GM18511 (cell line): ENCODE measurements around the gene GTF2I.
A peak's percentile ranks its signal among the peaks of the same experiment; 100 is the strongest.
"Not testable (repeated sequence)": the region's sequence is repeated elsewhere in the genome, so short reads cannot be mapped to it uniquely, and the experiment has no call there.

Experiments
- ATAC-seq: cut with Tn5 transposase; IDR thresholded peaks from one replicate; pipeline ENCODE4 v1.9.1; 2021; ENCODE audit warnings: mild to moderate bottlenecking, moderate library complexity; ENCODE audit not compliant: unreplicated experiment

The GTF2I gene

GRCh38 chr7:74709880-74710671, 52.6 kb downstream of the GTF2I start:
- no peak for ATAC-seq

DNA sequence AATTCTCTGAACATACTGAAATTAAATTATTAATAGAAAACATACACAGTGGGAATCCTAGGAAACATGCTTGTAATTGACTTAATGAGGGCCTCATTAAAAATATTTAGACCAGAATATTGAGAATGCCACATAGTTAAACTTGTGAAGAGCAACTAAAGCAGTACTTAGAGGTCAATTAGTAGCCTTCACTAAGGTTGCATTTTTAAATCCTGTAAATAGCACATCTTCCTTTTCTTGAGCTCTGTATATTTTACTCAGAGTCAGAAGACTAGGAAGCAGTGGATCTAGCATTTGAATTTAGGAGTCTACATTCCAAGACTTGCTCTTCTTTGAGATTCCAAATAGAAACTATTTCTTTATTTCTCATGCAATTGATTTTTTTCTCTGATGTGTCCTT, 56.0 kb downstream of the GTF2I start:
- ATAC-seq = no peak

GRCh38 chr7:74717889-74718288, 60.4 kb downstream of the GTF2I start:
- no peak for ATAC-seq

GRCh38 chr7:74718336-74718735, 60.8 kb downstream of the GTF2I start:
- no peak for ATAC-seq

DNA sequence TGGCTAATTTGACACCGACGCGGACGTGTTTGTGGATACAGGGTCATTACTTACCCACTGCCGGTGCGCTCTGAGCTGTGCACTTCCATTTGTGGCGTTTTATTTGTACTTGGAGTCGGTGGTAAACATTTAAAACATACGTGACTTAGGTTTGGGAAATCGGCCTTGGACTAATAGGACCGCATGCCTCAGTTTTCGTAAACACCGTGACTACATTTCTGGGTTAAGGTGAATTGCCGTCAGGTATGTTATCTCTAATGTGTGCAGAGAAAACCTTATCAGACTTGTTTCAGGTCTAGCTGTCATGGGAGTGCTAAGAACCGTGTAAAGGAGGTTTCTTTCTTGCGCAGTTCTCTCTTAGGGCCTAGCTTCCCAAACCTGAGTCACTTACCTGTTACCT, 64.6 kb downstream of the GTF2I start:
- ATAC-seq = no peak

DNA sequence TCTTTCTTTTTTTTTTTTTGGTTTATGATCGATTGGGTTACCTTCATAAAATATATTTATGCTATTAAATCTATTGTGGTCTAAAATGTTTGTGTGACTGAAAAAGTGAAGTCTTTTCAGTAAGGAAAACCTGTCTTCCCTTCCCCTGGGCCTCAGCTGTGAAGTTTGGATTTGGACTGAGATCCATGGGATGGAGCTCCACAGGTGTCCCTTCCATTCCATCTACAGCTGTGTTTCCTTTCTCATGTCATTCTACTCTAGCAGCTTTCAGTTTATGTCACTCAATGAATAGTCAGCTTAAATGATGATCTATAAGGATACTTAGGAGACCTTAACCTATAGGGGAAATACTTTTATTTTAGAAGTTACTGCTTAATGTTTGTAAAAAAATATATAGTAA, 68.3 kb downstream of the GTF2I start:
- no peak for ATAC-seq

DNA sequence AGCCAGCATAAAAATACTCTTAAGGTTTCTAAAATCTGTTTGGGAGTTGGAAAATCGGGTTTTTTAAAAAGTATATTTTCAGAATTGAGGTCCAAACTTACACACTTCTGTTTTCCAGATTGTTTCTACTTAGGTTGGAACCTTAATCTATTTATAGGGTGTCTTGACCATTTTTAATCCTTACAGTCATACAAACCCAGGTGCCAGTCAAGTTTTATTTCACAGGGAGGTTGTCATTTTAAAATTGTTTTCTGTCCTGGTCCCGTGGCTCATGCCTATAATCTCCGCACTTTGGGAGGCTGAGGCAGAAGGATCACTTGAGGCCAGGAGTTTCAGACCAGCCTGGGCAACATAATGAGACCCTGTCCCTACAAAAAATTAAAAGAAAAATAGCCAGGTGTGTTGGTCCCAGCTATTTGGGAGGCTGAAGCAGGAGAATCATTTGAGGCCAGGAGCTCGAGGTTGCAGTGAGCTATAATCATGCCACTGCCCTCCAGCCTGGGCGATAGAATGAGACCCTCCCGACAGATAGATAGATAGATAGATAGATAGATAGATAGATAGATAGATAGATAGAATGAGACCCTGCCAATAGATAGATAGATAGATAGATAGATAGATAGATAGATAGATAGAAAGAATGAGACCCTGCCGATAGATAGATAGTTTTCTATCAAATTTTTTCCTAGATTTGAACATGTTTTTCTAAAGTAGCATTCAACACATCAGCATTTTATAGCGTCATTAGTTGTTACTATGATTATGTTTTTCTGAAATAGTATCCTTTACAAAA, 69.0 kb downstream of the GTF2I start:
- no peak for ATAC-seq

DNA sequence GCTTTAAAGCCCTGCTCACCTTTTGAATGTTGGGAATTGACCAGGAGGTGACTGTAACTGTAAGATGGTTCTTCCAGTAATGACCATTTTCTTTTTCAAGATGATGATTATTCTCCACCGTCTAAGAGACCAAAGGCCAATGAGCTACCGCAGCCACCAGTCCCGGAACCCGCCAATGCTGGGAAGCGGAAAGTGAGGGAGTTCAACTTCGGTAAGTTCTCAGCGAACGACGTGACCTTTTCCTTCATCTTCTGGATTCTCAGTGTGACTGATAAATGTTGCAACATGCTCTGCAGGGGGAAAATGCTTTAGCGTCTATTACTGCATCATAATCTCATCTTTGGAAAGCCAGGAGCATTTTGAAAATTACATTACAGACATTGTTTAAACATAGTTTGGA, 71.2 kb downstream of the GTF2I start:
- not testable (repeated sequence) for ATAC-seq

DNA sequence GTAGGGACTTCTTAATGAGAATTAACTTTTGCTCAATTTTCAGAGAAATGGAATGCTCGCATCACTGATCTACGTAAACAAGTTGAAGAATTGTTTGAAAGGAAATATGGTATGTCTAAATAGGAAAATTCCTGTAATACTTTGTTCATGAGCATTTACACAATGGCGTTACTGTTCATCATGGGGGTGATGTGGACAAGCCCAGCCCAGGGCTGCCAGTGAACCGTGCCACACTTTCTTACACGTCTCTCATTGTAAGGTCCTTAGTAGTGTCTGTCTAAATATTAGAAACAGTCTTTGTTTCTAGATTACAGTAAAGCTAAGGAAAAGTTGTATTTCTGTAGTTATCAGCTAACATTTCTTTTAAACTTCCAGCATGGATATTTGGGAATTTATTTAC, 72.7 kb downstream of the GTF2I start:
- ATAC-seq = not testable (repeated sequence)

DNA sequence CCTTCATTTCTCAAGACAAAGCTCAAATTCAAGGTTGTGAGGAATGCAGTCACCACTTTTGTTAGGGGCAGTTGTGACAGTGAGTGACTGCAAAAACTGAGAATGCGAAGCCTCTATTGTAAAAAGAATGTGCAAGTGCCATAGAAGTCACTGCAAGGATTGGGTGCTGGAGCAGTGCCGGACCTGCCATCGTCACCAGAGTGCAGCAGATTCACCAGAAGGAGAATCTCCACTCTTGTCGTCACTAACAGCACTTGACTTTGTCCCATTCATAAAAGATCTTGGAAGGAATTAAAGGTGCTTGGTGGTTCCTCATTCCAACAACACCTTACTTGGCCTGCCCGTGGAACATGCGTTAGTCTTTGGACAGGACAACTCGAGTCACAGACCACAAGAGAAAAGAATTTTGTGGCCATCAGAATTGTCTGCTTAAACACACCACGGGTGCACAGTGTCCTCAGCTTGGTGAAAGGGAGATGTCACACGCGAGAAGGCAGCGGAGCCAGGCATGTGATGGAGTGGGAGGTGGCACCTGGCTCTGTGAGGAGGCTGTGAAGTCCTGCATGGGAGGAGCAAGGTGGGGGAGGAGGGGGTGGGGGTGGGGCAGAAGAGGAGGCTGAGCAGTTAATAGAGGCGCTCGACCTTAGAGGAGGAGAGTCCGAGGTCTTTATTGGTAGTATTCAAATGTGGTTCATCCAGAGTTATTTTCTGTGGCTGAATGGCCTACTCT, 82.6 kb downstream of the GTF2I start:
- not testable (repeated sequence) for ATAC-seq

DNA sequence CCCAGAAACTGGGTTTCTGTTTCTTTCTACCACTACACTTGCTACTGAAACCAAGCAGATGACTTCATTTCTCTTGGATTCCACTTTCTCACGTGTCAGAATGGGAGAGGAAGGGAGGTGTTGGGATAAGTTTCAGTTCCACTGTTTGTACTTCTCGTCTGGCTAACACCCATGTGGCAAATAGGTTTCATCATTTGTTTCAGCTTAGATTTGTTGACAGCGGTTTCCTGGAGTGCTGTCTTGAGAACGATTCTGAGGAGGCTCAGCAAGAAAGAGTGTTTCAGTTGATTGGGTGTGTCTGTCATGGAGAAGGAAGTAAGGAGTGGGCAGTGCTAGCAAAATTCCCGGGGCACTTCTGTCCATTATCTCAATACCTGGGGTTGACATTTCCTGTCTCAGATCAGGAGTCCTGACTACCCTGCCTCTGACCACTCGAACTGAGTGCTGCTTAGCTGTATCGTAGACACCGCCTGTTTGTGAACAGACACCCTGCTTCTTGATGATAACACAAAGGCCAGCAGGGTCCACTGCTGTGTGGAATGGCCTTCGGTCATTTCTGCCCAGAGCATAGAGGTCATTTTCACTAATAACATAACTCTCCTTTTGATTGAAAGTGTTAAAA, 86.5 kb downstream of the GTF2I start:
- ATAC-seq = not testable (repeated sequence)

- ATAC-seq = not testable (repeated sequence)
Measured at GRCh38 chr7:74753921-74754482, 96.5 kb downstream of the GTF2I start.

DNA sequence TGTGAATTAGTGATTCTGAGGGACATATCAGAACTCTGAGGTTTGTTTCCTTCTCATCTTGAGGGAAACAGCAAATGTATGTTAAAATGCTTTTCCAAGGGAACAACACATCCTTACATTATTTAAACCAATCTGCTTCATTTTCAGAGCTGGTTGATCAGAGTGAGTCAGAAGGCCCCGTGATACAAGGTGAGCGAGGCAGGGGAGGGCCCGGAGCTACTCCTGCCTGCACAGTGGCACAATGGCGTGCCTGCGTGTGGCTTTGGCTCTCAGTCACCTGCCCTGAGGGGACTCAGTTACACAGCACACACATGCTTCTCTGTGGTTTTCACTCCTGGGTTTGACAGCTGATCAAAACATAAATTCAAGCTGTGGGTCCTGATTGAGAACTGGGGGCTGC, 99.2 kb downstream of the GTF2I start:
- not testable (repeated sequence) for ATAC-seq

GRCh38 chr7:74758268-74758667, 100.8 kb downstream of the GTF2I start:
- not testable (repeated sequence) for ATAC-seq

GRCh38 chr7:74758982-74759381, 101.5 kb downstream of the GTF2I start:
- not testable (repeated sequence) for ATAC-seq

DNA sequence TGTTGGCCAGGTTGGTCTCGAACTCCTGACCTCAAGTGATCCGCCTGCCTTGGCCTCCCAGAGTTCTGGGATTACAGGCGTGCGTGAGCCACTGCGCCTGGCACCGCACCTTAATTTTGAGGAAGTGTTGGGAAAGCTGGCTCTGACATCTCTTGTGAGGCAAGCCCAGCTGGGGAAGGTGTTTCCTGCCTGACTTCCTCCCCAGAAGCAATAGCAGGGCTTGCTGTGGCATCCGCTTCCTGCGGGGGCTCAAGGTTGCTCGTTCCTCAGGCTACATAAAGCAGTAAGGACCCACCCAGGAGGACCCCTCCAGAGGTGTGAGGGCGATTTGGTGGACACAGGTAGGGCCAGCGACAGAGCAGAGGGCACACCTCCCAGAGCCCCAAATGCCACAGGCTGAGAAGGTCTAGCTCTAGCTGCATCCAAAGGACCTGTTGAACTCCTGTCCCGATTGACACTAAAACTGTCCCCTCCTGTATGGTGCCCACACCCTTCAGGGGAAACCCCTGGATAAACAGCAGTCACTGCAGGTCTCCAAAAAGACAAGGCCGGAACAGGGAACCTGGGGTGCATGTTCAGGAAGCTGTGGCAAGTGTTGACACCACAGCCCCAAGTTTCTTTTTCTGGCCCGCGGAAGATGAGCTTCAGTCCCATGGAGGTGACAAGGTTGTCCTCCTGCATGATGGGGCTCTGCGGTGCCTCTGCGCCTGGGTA, 107.8 kb downstream of the GTF2I start:
- peak; percentile 45 for ATAC-seq

DNA sequence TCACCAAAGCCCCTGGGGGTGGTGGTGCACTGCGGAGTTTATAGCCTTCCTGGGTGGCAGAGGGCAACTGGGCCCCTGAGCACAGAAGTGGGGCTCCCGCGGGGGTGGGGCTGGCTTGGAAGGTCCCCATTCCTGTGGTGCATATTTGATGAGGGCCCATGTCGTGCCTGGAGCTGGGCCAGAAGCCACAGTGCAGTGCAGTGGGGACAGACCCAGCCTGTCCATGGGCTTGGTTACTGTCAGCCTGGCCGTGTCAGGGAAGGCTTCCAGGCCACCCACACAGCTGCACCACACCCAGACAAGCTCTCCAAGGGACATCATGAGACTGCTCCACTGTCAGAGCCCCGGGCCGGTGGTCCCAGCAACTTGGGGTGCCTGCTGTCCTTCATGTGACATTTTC, 109.0 kb downstream of the GTF2I start:
- ATAC-seq = peak; percentile 37

DNA sequence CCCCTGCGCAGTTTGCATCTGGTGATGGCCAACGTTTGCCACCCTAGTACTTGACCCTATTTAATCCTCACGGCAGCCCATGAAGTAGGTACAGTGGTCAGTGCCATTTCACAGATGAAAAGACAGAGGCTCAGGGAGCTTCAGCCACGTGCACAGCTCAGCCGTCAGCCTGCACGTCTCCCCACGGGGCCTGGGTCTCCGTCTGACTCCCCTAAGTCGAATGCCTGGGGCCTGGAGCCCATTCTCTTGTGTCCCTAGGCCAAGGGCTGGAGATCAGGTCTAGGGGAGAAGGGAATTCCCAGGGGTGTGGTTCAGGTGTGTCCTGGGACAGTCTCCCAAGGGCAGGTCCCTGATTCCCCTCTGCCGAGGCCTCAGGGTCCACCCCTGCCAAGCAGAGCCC, 109.5 kb downstream of the GTF2I start:
- ATAC-seq = not testable (repeated sequence)

DNA sequence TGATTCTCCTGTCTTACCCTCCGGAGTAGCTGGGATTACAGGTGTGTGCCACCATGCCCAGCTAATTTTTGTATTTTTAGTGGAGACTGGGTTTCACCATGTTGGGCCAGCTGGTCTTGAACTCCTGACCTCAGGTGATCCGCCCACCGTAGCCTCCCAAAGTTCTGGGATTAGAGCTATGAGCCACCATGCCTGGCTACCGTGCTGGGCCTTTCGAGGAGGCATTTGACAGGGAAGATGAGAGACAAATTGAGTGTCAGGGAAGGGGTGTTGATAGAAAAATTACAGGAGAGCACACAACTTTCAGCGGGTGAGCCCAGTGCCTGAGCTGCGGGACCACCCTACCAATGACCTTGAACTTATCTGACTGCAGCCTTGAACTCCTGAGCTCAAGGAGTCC, 112.5 kb downstream of the GTF2I start:
- ATAC-seq = not testable (repeated sequence)

- not testable (repeated sequence) for ATAC-seq
Measured at GRCh38 chr7:74772093-74772492, 114.6 kb downstream of the GTF2I start.
